HepG2 (cell line): Measurements from ENCODE around the gene CLDN20. TPM values are rescaled to one million over a fixed set of nuclear protein-coding genes. Genes with fewer than 3 reads are reported as not detected.

Source experiments
- ATAC-seq: fragments of 200-7000 bp; cut with Tn5 transposase; 3 replicates; pipeline ENCODE4 v1.9.1; 2020; ENCODE audit warnings: mild to moderate bottlenecking, moderate library complexity
- BruUV-seq: library from RNA; stranded (reverse); fragments of 400-500 nt; replicated peaks from 2 replicates; lab custom pipeline; 2021; lab: Mats Ljungman, UMichigan
- CTCF ChIA-PET: fragments of 300-600 bp; formaldehyde crosslinking; extraction: SDS; loops from one replicate; lab custom pipeline; 2021; ENCODE audit warnings: low total read pairs, inconsistent platforms, low intra/inter-chr PET ratio; lab: Yijun Ruan, JAX
- POLR2A ChIA-PET: fragments of 350-600 bp; sonication (Branson Sonifier 250); formaldehyde crosslinking; loops from one replicate; lab custom pipeline; 2020; ENCODE audit warnings: antibody characterized with exemption, inconsistent platforms; lab: Yijun Ruan, JAX
- DNase-seq: peaks from one replicate; pipeline ENCODE4 v3.0.0-alpha.2; 2015; ENCODE audit warnings: low spot score
- FAIRE-seq: peaks from 3 replicates; lab custom pipeline; 2011; peaks lifted over from hg19 to GRCh38; lab: Jason Lieb, UNC
- H2AFZ ChIP-seq: one replicate; pipeline ENCODE4 v1.6.1; 2011; ENCODE audit warnings: low read length, inconsistent platforms
- H3K27ac ChIP-seq: fragments of 300-600 bp; 3 replicates; pipeline ENCODE4 v1.8.0; 2011; ENCODE audit warnings: mixed run types, mild to moderate bottlenecking, mixed read lengths, low read length, inconsistent platforms; ENCODE audit not compliant: insufficient read depth; ENCODE audit errors: extremely low read length
- H3K27me3 ChIP-seq, 2 experiments: fragments of 200-600 bp in 1 of 2; 2 replicates in 1 of 2; 3 replicates in 1 of 2; pipeline versions ENCODE4 v1.6.0 to v1.8.0; 2011; ENCODE audit warnings: low read length in 2 of 2, mild to moderate bottlenecking in 2 of 2, moderate library complexity in 2 of 2, inconsistent platforms in 1 of 2; ENCODE audit not compliant: insufficient read depth in 2 of 2, control insufficient read depth in 1 of 2
- H3K36me3 ChIP-seq, 2 experiments: fragments of 200-600 bp in 1 of 2; replicated peaks in 1 of 2; 2 replicates in 1 of 2; 3 replicates in 1 of 2; pipeline versions ENCODE4 v1.5.1 to v1.8.0; 2011; ENCODE audit warnings: low read length in 2 of 2, inconsistent platforms in 1 of 2; ENCODE audit not compliant: insufficient read depth in 2 of 2, control insufficient read depth in 1 of 2
- H3K4me1 ChIP-seq: 2 replicates; pipeline ENCODE4 v1.5.1; 2012; ENCODE audit warnings: low read length, inconsistent platforms; ENCODE audit not compliant: insufficient read depth
- H3K4me2 ChIP-seq: 2 replicates; pipeline ENCODE4 v1.6.0; 2011; ENCODE audit warnings: low read depth, low read length, inconsistent platforms
- H3K4me3 ChIP-seq, 3 experiments: fragments of 200-600 bp in 1 of 3; sonication (generic), shearing (Covaris generic) in 1 of 3; replicated peaks in 1 of 3; 2 replicates each; pipeline ENCODE4 v1.5.1; 2011 to 2016; ENCODE audit warnings: low read length in 3 of 3, inconsistent platforms in 2 of 3, low read depth in 2 of 3, mild to moderate bottlenecking in 2 of 3, control low read depth in 1 of 3, mixed read lengths in 1 of 3; ENCODE audit not compliant: insufficient read depth in 1 of 3
- H3K79me2 ChIP-seq: one replicate; pipeline ENCODE4 v1.6.1; 2011; ENCODE audit warnings: low read length, inconsistent platforms; ENCODE audit not compliant: insufficient read depth
- H3K9ac ChIP-seq: 2 replicates; pipeline ENCODE4 v1.6.0; 2011; ENCODE audit warnings: mild to moderate bottlenecking, low read depth, low read length, inconsistent platforms; ENCODE audit not compliant: insufficient read depth
- H3K9me3 ChIP-seq: 2 replicates; pipeline ENCODE4 v1.5.1; 2012; ENCODE audit warnings: mild to moderate bottlenecking, low read length
- H4K20me1 ChIP-seq: 2 replicates; pipeline ENCODE4 v1.6.0; 2011; ENCODE audit warnings: inconsistent platforms, mild to moderate bottlenecking, low read length, moderate library complexity; ENCODE audit not compliant: insufficient read depth
- ATM ChIP-seq: fragments of 450-650 bp; IDR thresholded peaks from 2 replicates; pipeline ENCODE4 v1.7.1; 2017; ENCODE audit warnings: mild to moderate bottlenecking, borderline replicate concordance
- ELF4 ChIP-seq: sonication (generic); formaldehyde crosslinking; IDR thresholded peaks from 2 replicates; pipeline ENCODE4 v1.5.0; 2020; ENCODE audit warnings: missing genetic modification reagents, mild to moderate bottlenecking, moderate library complexity, borderline replicate concordance
- FOXO4 ChIP-seq: sonication (generic); formaldehyde crosslinking; conservative IDR thresholded peaks from 2 replicates; pipeline ENCODE4 v1.8.1; 2023; ENCODE audit warnings: missing genetic modification reagents
- HIVEP1 ChIP-seq: sonication (generic); formaldehyde crosslinking; IDR thresholded peaks from 2 replicates; pipeline ENCODE4 v1.4.0; 2020; ENCODE audit warnings: mild to moderate bottlenecking, missing genetic modification reagents
- IRF9 ChIP-seq: sonication (generic); formaldehyde crosslinking; IDR thresholded peaks from 2 replicates; pipeline ENCODE4 v1.8.0; 2022; ENCODE audit warnings: missing genetic modification reagents, mild to moderate bottlenecking, borderline replicate concordance
- LRRFIP1 ChIP-seq: sonication (generic); formaldehyde crosslinking; conservative IDR thresholded peaks from 2 replicates; pipeline ENCODE4 v1.4.0; 2020; ENCODE audit warnings: missing genetic modification reagents
- PHF8 ChIP-seq: sonication (generic); formaldehyde crosslinking; IDR thresholded peaks from 2 replicates; pipeline ENCODE4 v1.5.0; 2020; ENCODE audit warnings: missing genetic modification reagents
- RAD21 ChIP-seq: fragments of 450-650 bp; formaldehyde crosslinking; IDR thresholded peaks from 2 replicates; pipeline ENCODE4 v1.5.0; 2020; ENCODE audit warnings: mild to moderate bottlenecking
- SCMH1 ChIP-seq: sonication (generic); formaldehyde crosslinking; IDR thresholded peaks from 2 replicates; pipeline ENCODE4 v1.9.0; 2021; ENCODE audit warnings: missing genetic modification reagents, mild to moderate bottlenecking, borderline replicate concordance
- TMF1 ChIP-seq: sonication (generic); formaldehyde crosslinking; IDR thresholded peaks from 2 replicates; pipeline ENCODE4 v1.8.1; 2022; ENCODE audit warnings: low read depth, missing genetic modification reagents
- TOPORS ChIP-seq: sonication (generic); formaldehyde crosslinking; IDR thresholded peaks from 2 replicates; pipeline ENCODE4 v1.8.0; 2023; ENCODE audit warnings: mild to moderate bottlenecking, missing genetic modification reagents
- ZBTB34 ChIP-seq: sonication (generic); formaldehyde crosslinking; IDR thresholded peaks from 2 replicates; pipeline ENCODE4 v1.8.0; 2022; ENCODE audit warnings: mild to moderate bottlenecking, missing genetic modification reagents
- ZNF432 ChIP-seq: sonication (generic); formaldehyde crosslinking; IDR thresholded peaks from 2 replicates; pipeline ENCODE4 v1.5.0; 2020; ENCODE audit warnings: missing genetic modification reagents, mild to moderate bottlenecking, borderline replicate concordance
- in situ Hi-C: cut with HindIII; loops from 2 replicates; pipeline ENCODE4 v1.10.0; 2017; ENCODE audit warnings: low pct_unique_long_range_greater_than_20kb; ENCODE audit not compliant: extremely low pct_ligation_motif_present
- intact Hi-C: fragments of 100-400 bp; cut with micrococcal nuclease; formaldehyde crosslinking; loops from one replicate; pipeline ENCODE4 v1.10.0; 2022; ENCODE audit not compliant: unreplicated experiment
- polyA plus RNA-seq, 8 experiments: library from polyadenylated mRNA; depleted of rRNA in 3 of 8; stranded (reverse) in 7 of 8; unstranded in 1 of 8; fragments of >200 nt; fragmentation: Illumina TruSeq in 4 of 8; extraction: Trizol in 4 of 8; gene quantifications; 2 replicates each; pipeline versions ENCODE4 v1.2.1 to v1.2.3, GENCODE V29; 2011 to 2016; ENCODE audit warnings: low read depth in 4 of 8, missing spikeins in 1 of 8, mixed read lengths in 1 of 8; ENCODE audit not compliant: insufficient read depth in 1 of 8
- total RNA-seq, 5 experiments: library from RNA; depleted of rRNA; stranded (reverse); fragments of >200 nt; fragmentation: Illumina TruSeq; extraction: Trizol; gene quantifications; 2 replicates each; pipeline ENCODE4 v1.2.3, GENCODE V29; 2016; ENCODE audit warnings: low read depth in 1 of 5

Gene CLDN20
- total and polyA plus RNA-seq, 2 of the 13 experiments (the other 11 are each of a cell fraction or from before 2014, with no cell fraction given), result not detected

- Histone ChIP-seq H3K27ac (no peak overlapping the region), H4K20me1 (no peaks in the 10 kb centered on the region; the same call in 1 of the 2 replicates), H3K4me1 (0 out of 2 replicates have a peak, but pooled peaks cover 7% of the 10 kb centered on the region), H3K4me3 (no peak overlapping the region), H3K79me2 (peaks cover under 1% of the 10 kb centered on the region), H3K4me2 (no peak overlapping the region), H2AFZ (no peak overlapping the region), H3K36me3 (peaks cover 35 to 76% of the 10 kb centered on the region in 2 experiments), H3K9me3 (no peaks in the 10 kb centered on the region), H3K9ac (no peak overlapping the region), H3K27me3 (no peaks in the 10 kb centered on the region)
- no peak for ATAC-seq
- POLR2A ChIA-PET, result no interaction called here
- DNase-seq, result no peak
- CTCF ChIA-PET, result no interaction called here
- TF ChIP-seq TMF1 (no peak), IRF9 (CRISPR knock-in tag) (no peak), PHF8 (CRISPR knock-in tag) (no peak), ZBTB34 (CRISPR knock-in tag) (no peak), HIVEP1 (CRISPR knock-in tag) (no peak), ATM (no peak), FOXO4 (CRISPR knock-in tag) (no peak), TOPORS (CRISPR knock-in tag) (no peak), SCMH1 (CRISPR knock-in tag) (no peak), LRRFIP1 (CRISPR knock-in tag) (no peak), RAD21 (CRISPR knock-in tag) (no peak), ZNF432 (CRISPR knock-in tag) (no peak), ELF4 (CRISPR knock-in tag) (no peak)
- intact Hi-C loops (no loop called here), in situ Hi-C loops (no loop called here)
- no TSS peak for BruUV-seq
- FAIRE-seq, result no peak
Measured at GRCh38 chr6:155271145-155271544, 7.3 kb downstream of the CLDN20 start.
